ENCODE data around the gene STK40. TPM values are rescaled to one million over a fixed set of nuclear protein-coding genes. Genes with fewer than 3 reads are reported as not detected.

Gene STK40
- total and polyA plus RNA-seq, 2 experiments from 2014 or later: 8.1 to 20.2 TPM

GRCh38 chr1:36415661-36416326, 30.1 kb upstream of the STK40 start:
- DNase-seq (ENCODE audit: low spot score): no peak
- no peak for ATAC-seq
- Histone ChIP-seq H3K9me2 (ENCODE audit: insufficient read depth) (no peaks in the 10 kb centered on the region), H3K79me2 (replicated peaks; ENCODE audit: insufficient read depth) (no peaks in the 10 kb centered on the region), H4K20me1 (replicated peaks; ENCODE audit: insufficient read depth) (no peaks in the 10 kb centered on the region), H3K27me3 (ENCODE audit: insufficient read depth) (no peaks in the 10 kb centered on the region), H3K4me1 (ENCODE audit: insufficient read depth) (no peaks in the 10 kb centered on the region), H3K4me3 (no peak overlapping the region), H3K4me2 (no peak overlapping the region), H3K27ac (ENCODE audit: low read depth) (no peak overlapping the region), H3K36me3 (ENCODE audit: insufficient read depth) (no peaks in the 10 kb centered on the region), H2AFZ (no peak overlapping the region), H3F3A (replicated peaks; ENCODE audit: low read depth) (no peaks in the 10 kb centered on the region)
- H3K27ac Mint-ChIP-seq: no peak overlapping the region
- no peak overlapping the region for H3K4me3 Mint-ChIP-seq
- TF ChIP-seq ETS1 (IDR thresholded peaks at IDR 0.05) (no peak), CREB1 (CRISPR knock-in tag; IDR thresholded peaks at IDR 0.05; ENCODE audit: low read depth) (no peak), STAT1 (IDR thresholded peaks at IDR 0.05; ENCODE audit: unreplicated experiment) (no peak), REST (IDR thresholded peaks at IDR 0.05; ENCODE audit: unreplicated experiment) (no peak), ZNF331 (CRISPR knock-in tag; IDR thresholded peaks at IDR 0.05; ENCODE audit: low read depth) (no peak), EZH2phosphoT487 (IDR thresholded peaks at IDR 0.05; ENCODE audit: unreplicated experiment) (no peak), CTCF (conservative IDR thresholded peaks at IDR 0.05; ENCODE audit: low read depth in 2 of 2) (no peak), NANOG (IDR thresholded peaks at IDR 0.05; ENCODE audit: borderline replicate concordance) (no peak), ZNF114 (CRISPR knock-in tag; IDR thresholded peaks at IDR 0.05) (no peak), POLR2AphosphoS5 (IDR thresholded peaks at IDR 0.05; ENCODE audit: low read depth) (no peak), ZNF462 (CRISPR knock-in tag; IDR thresholded peaks at IDR 0.05) (no peak), EZH2 (IDR thresholded peaks at IDR 0.05; ENCODE audit: low read depth, unreplicated experiment) (no peak), JUNB (IDR thresholded peaks at IDR 0.05; ENCODE audit: unreplicated experiment) (no peak)
- H3K4me1 Mint-ChIP-seq: peaks cover 10% of the 10 kb centered on the region
- H3K27me3 Mint-ChIP-seq (ENCODE audit: insufficient read depth, low read depth, poor library complexity): peaks cover 5% of the 10 kb centered on the region
- no peaks in the 10 kb centered on the region for H3K36me3 Mint-ChIP-seq (ENCODE audit: low read depth)
- H3K9me3 Mint-ChIP-seq: no peaks in the 10 kb centered on the region; the same call in 2 of the 3 replicates
